Upper lobe of right lung (tissue), 1 donor: ENCODE results near the gene NEURL4. TPM values are rescaled to one million over a fixed set of nuclear protein-coding genes. Genes with fewer than 3 reads are reported as not detected.

Source experiments
- ATAC-seq: fragments of 200-7000 bp; cut with Tn5 transposase; one replicate; pipeline ENCODE4 v1.9.1; 2020; ENCODE audit warnings: mild to moderate bottlenecking, moderate library complexity
- DNase-seq: peaks from one replicate; pipeline ENCODE4 v3.0.0-alpha.2; 2020
- H3K27ac ChIP-seq: fragments of 200-600 bp; one replicate; pipeline ENCODE4 v1.8.0; 2022
- H3K27me3 ChIP-seq: fragments of 200-600 bp; one replicate; pipeline ENCODE4 v1.8.0; 2022; ENCODE audit warnings: mild to moderate bottlenecking
- H3K36me3 ChIP-seq: fragments of 200-600 bp; one replicate; pipeline ENCODE4 v1.8.0; 2022
- H3K4me1 ChIP-seq: fragments of 200-600 bp; one replicate; pipeline ENCODE4 v1.8.0; 2022
- H3K4me3 ChIP-seq: fragments of 200-600 bp; one replicate; pipeline ENCODE4 v1.8.0; 2022; ENCODE audit warnings: mild to moderate bottlenecking
- H3K9me3 ChIP-seq: fragments of 200-600 bp; one replicate; pipeline ENCODE4 v1.8.0; 2022
- CTCF ChIP-seq: fragments of 200-600 bp; IDR thresholded peaks from one replicate; pipeline ENCODE4 v1.8.0; 2022; ENCODE audit warnings: antibody characterized with exemption
- intact Hi-C: fragments of 100-400 bp; cut with DNase I; formaldehyde crosslinking; loops from one replicate; pipeline ENCODE4 v1.11.0; 2022
- total RNA-seq: library from RNA; stranded (reverse); fragmentation: NEBNext Ultra II Directional; extraction: Animal tissue kit (Norgen Biotek cat#: 25700); gene quantifications from one replicate; pipeline ENCODE4 v1.2.1, GENCODE V29; 2021
- donor health status: DM: no; HTN: yes; CAD: no; lungs with severe emphysema.

Gene NEURL4
- total RNA-seq, 1 donor from 2014 or later: 37.6 TPM

DNA sequence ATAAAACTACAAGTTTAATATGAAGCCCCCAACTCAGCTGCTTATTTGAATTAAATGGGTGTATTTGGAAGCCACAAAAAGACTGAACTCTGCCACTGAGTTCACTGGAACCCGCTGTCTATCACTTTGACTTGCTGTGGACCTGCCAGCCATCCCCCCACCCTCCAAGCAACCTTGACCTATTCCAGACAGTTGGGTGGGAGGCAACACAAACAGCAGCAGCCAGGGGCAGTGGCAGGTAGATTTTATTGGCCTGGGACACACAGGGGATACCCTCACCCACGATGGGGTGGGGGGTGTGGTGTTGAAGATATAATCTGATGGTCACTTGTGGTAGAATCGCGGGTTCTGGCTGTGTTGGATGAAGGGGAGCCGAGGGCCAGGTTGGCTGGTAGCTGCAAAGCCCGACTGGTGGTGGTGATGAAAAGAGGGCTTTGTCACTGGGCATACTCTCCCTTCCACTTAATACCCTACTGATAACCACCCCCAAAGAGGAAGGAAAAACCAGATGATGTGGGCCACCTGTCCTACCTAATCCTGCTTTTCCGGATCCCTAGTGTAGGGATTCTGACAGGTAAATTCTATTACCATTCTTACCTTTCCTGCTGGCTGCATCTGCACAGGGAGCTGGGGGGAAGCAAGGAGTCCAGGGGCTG, 16.6 kb downstream of the NEURL4 start:
- Histone ChIP-seq H3K27me3 (no peaks in the 10 kb centered on the region), H3K4me1 (peaks cover 36% of the 10 kb centered on the region), H3K36me3 (peaks cover 56% of the 10 kb centered on the region), H3K9me3 (no peaks in the 10 kb centered on the region), H3K27ac (no peak overlapping the region), H3K4me3 (no peak overlapping the region)
- no peak for TF ChIP-seq CTCF
- ATAC-seq (no peak), DNase-seq (no peak)
- intact Hi-C loops: no loop called here

- no peak overlapping the region for H3K4me3 ChIP-seq
- no peaks in the 10 kb centered on the region for H3K9me3 ChIP-seq
- no peaks in the 10 kb centered on the region for H3K27me3 ChIP-seq
- no peak overlapping the region for H3K27ac ChIP-seq
- TF ChIP-seq CTCF: no peak
- ATAC-seq (no peak), DNase-seq (no peak)
- peaks cover 49% of the 10 kb centered on the region for H3K36me3 ChIP-seq
- H3K4me1 ChIP-seq: peaks cover 36% of the 10 kb centered on the region
- intact Hi-C loops: no loop called here
Observed at GRCh38 chr17:7311110-7311705, 17.9 kb downstream of the NEURL4 start.

GRCh38 chr17:7309628-7310027, 19.5 kb downstream of the NEURL4 start:
- Histone ChIP-seq H3K4me3 (no peak overlapping the region), H3K27ac (no peak overlapping the region), H3K36me3 (peaks cover 49% of the 10 kb centered on the region), H3K4me1 (peaks cover 32% of the 10 kb centered on the region), H3K27me3 (no peaks in the 10 kb centered on the region), H3K9me3 (no peaks in the 10 kb centered on the region)
- intact Hi-C loops: no loop called here
- TF ChIP-seq CTCF: no peak
- ATAC-seq (no peak), DNase-seq (no peak)

GRCh38 chr17:7308625-7309433, 20.3 kb downstream of the NEURL4 start:
- peak overlapping the region; percentile 92 for H3K4me3 ChIP-seq
- no peaks in the 10 kb centered on the region for H3K27me3 ChIP-seq
- no peak for TF ChIP-seq CTCF
- intact Hi-C loops: no loop called here
- H3K36me3 ChIP-seq: peaks cover 47% of the 10 kb centered on the region
- DNase-seq (peak; percentile 80), ATAC-seq (peak; percentile 46)
- H3K27ac ChIP-seq: peak overlapping the region; percentile 93
- no peaks in the 10 kb centered on the region for H3K9me3 ChIP-seq
- H3K4me1 ChIP-seq: peaks cover 24% of the 10 kb centered on the region

- H3K4me1 ChIP-seq: peaks cover 22% of the 10 kb centered on the region
- peak; percentile 87 for DNase-seq
- peak overlapping the region; percentile 92 for H3K4me3 ChIP-seq
- H3K9me3 ChIP-seq: no peaks in the 10 kb centered on the region
- H3K36me3 ChIP-seq: peaks cover 38% of the 10 kb centered on the region
- H3K27me3 ChIP-seq: no peaks in the 10 kb centered on the region
- intact Hi-C loops: no loop called here
- TF ChIP-seq CTCF: no peak
- peak overlapping the region; percentile 93 for H3K27ac ChIP-seq
- peak; percentile 60 for ATAC-seq
Observed at GRCh38 chr17:7307686-7308624, 21.2 kb downstream of the NEURL4 start.
